Colonic mucosa (tissue), 4 donors: ENCODE results near the gene LRRK2. TPM values are rescaled to one million over a fixed set of nuclear protein-coding genes. Genes with fewer than 3 reads are reported as not detected.
"Not testable (repeated sequence)": the region's sequence is repeated elsewhere in the genome, so short reads cannot be mapped to it uniquely, and the experiment has no call there.

Experiments used
- DNase-seq: peaks from one replicate; pipeline ENCODE4 v3.0.0-alpha.2; 2020
- H3K27ac ChIP-seq: fragments of 200-600 bp; one replicate; pipeline ENCODE4 v1.8.0; 2021
- H3K27me3 ChIP-seq: fragments of 200-600 bp; one replicate; pipeline ENCODE4 v1.8.0; 2021
- H3K36me3 ChIP-seq: fragments of 200-600 bp; one replicate; pipeline ENCODE4 v1.8.0; 2021
- H3K4me1 ChIP-seq: fragments of 200-600 bp; one replicate; pipeline ENCODE4 v1.8.0; 2021; ENCODE audit warnings: mild to moderate bottlenecking
- H3K4me3 ChIP-seq: fragments of 200-600 bp; one replicate; pipeline ENCODE4 v1.8.0; 2021
- H3K9ac ChIP-seq, 2 donors: one replicate each; pipeline ENCODE4 v1.7.0; 2013; ENCODE audit warnings: control low read depth in 2 of 2, low read depth in 2 of 2, low read length in 2 of 2
- H3K9me3 ChIP-seq: fragments of 200-600 bp; one replicate; pipeline ENCODE4 v1.8.0; 2021
- intact Hi-C: fragments of 100-400 bp; cut with DNase I; formaldehyde crosslinking; loops from one replicate; pipeline ENCODE4 v1.14.1; 2022
- total RNA-seq, 2 donors: library from RNA; stranded (reverse); fragmentation: NEBNext Ultra II Directional in 1 of 2; extraction: Animal tissue kit (Norgen Biotek cat#: 25700) in 1 of 2; gene quantifications; one replicate each; pipeline ENCODE4 v1.2.1, GENCODE V29; 2021
- TF ChIP-seq, protein P1 (sequence below): fragments of 200-600 bp; IDR thresholded peaks from one replicate; pipeline ENCODE4 v1.8.0; 2022; ENCODE audit warnings: antibody characterized with exemption, mild to moderate bottlenecking
- donor health status: healthy.
- donor health status: DM: no; HTN: no; CAD: no.
- donor health status: DM: no; HTN: no; CAD: no.

LRRK2 gene
- total RNA-seq, 2 donors from 2014 or later, result 1.7 to 4.1 TPM

DNA sequence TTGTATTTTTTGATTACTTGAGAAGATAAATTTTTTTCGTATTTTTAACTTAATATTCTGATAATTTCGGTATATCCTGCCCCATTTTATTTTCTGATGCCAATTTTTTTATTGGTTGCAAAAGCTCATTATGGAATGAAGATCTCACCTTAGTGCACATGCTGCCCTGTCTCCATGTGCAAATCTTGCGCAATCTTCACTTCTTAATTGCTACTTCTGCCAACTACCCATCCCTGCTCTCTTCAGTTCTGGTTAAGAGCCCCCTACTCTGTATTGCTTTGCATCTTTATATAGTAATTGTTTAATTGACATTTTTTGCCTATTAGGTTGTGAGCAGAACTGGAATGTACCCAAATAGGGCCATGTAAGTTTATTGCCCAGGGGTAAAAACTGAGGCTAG is 20.5 kb upstream of the LRRK2 start:
- no peaks in the 10 kb centered on the region for H3K9me3 ChIP-seq
- H3K27me3 ChIP-seq, result no peaks in the 10 kb centered on the region
- H3K9ac ChIP-seq, result no peak overlapping the region
- no peak for DNase-seq
- TF ChIP-seq, protein P1, sequence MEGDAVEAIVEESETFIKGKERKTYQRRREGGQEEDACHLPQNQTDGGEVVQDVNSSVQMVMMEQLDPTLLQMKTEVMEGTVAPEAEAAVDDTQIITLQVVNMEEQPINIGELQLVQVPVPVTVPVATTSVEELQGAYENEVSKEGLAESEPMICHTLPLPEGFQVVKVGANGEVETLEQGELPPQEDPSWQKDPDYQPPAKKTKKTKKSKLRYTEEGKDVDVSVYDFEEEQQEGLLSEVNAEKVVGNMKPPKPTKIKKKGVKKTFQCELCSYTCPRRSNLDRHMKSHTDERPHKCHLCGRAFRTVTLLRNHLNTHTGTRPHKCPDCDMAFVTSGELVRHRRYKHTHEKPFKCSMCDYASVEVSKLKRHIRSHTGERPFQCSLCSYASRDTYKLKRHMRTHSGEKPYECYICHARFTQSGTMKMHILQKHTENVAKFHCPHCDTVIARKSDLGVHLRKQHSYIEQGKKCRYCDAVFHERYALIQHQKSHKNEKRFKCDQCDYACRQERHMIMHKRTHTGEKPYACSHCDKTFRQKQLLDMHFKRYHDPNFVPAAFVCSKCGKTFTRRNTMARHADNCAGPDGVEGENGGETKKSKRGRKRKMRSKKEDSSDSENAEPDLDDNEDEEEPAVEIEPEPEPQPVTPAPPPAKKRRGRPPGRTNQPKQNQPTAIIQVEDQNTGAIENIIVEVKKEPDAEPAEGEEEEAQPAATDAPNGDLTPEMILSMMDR, result no peak
- no peaks in the 10 kb centered on the region for H3K4me1 ChIP-seq
- intact Hi-C loops, result no loop called here
- no peak overlapping the region for H3K4me3 ChIP-seq
- no peaks in the 10 kb centered on the region for H3K36me3 ChIP-seq
- no peak overlapping the region for H3K27ac ChIP-seq

DNA sequence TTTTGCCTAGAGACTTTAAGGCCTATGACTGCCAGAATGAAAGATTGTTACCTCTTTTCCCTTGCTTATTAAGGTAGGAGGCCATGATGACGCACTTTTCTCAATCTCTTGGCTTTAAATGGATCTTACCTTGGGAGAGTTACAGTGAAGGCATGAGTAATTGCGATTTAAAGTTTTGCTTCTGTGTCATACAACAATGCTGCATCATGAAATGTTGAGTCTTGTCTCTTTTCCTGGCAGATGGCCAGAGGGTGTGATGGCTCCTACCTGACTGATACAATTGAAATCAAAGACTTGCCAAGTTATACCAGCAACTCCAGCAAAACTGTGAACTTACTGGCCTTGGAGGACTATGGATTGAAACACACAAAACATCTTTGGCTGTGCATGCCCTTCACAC is 17.2 kb upstream of the LRRK2 start:
- TF ChIP-seq, protein P1, result no peak
- no peaks in the 10 kb centered on the region for H3K36me3 ChIP-seq
- H3K27me3 ChIP-seq, result no peaks in the 10 kb centered on the region
- no peak overlapping the region for H3K27ac ChIP-seq
- H3K4me3 ChIP-seq, result no peak overlapping the region
- no peaks in the 10 kb centered on the region for H3K4me1 ChIP-seq
- H3K9ac ChIP-seq, result no peak overlapping the region
- H3K9me3 ChIP-seq, result no peaks in the 10 kb centered on the region
- intact Hi-C loops, result no loop called here
- no peak for DNase-seq

DNA sequence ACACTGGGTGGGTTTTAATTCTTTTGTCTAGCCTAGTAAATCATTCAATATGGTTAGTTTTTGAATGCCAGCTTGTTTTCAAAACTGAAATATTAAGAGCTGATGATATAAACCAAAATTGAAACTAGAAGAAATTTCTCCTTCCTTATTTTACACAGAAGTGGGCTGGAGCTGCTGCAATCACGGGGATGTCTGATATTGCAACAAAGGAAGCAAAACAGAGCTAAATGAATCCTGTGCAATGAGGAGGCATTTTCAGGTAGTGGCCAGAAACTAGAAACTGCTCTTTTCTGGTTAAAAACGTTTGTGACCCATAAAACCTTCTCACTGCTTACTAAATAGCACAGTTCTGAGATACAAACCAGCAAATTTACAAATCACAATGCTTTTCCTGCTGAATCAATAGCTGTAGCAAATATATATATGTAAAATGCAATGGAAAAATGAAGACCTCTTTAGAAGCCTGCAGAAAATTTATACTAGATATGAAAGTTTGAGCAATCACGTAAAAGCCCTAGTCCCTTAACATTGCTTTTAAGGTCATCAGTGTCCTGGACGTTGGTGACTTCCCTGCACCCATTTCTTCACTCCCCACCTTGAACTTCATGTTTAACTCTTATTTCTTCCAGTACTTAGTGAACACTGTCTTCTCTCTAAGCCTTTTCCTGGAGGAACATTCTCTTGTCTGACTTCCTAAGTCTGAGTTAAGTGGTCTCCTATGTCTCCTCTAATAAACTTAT is 15.9 kb upstream of the LRRK2 start:
- TF ChIP-seq, protein P1, result no peak
- intact Hi-C loops, result no loop called here
- no peak for DNase-seq
- H3K27me3 ChIP-seq, result no peaks in the 10 kb centered on the region
- H3K9ac ChIP-seq, result no peak overlapping the region
- H3K4me1 ChIP-seq, result no peaks in the 10 kb centered on the region
- no peaks in the 10 kb centered on the region for H3K9me3 ChIP-seq
- H3K4me3 ChIP-seq, result no peak overlapping the region
- no peak overlapping the region for H3K27ac ChIP-seq
- H3K36me3 ChIP-seq, result no peaks in the 10 kb centered on the region

DNA sequence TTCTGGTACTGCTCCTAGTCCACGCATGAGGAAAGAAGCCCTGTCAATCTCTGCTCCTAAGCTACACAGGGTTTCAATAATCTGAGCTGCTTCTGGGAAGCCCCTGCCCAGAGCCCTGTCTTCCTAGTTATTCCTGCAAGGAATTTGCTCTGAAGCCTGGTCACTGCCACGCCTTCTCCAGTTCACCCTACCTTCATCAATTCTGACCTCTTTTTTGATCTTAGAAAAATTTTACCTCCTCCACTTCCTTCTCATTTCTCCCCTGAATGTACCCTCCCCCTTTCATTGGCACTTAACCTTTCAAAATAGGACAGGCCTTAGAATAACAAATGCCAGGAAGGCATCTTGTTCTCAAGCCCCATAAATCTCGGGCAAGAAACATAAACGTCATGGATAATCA is 14.9 kb upstream of the LRRK2 start:
- no peak overlapping the region for H3K27ac ChIP-seq
- H3K36me3 ChIP-seq, result no peaks in the 10 kb centered on the region
- H3K27me3 ChIP-seq, result no peaks in the 10 kb centered on the region
- no peaks in the 10 kb centered on the region for H3K9me3 ChIP-seq
- no peak overlapping the region for H3K4me3 ChIP-seq
- TF ChIP-seq, protein P1, result no peak
- no peak overlapping the region for H3K9ac ChIP-seq
- no peaks in the 10 kb centered on the region for H3K4me1 ChIP-seq
- intact Hi-C loops, result no loop called here
- DNase-seq, result no peak

DNA sequence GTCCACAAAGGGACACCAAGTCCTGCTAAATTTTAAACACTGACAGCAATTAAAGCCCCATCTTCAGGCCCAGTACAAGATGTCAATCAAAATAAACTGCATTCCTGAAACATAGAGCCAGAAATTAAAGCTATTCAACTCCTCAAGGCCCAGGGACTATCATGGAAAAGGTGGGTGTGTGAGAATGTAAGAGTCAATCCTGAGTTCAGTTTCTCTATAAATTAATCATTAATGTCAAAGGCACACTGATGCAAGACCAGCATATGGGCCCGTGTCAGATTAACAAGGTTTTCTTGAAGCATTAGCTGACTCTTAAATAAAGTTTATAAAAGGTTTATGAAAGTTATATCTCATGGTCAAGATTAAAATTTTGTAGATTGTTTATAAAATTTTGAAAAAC is 13.6 kb upstream of the LRRK2 start:
- intact Hi-C loops, H3K27ac ChIP-seq, H3K4me3 ChIP-seq, DNase-seq, H3K27me3 ChIP-seq, H3K36me3 ChIP-seq, H3K9ac ChIP-seq, H3K9me3 ChIP-seq, H3K4me1 ChIP-seq: not testable (repeated sequence)

DNA sequence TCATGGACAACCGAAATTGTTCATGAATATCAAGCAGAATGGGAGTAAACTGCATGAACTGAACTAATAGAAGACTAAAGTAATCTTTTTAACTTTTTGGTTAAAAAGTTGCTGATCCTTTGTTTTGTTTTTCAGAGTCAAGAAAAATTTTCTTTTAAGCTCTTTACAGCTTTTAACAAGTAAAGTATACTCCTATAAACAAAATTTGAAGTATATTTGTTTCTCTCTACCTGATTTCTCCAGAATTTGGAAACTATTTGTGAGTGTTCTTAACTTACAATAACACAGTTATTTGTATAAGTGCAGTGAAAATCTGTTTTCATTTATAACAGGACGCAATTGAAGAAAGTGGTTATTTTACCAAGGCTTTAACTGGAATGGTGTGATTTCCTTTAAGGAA is 12.2 kb upstream of the LRRK2 start:
- no peaks in the 10 kb centered on the region for H3K27me3 ChIP-seq
- H3K4me1 ChIP-seq, result no peaks in the 10 kb centered on the region
- no peaks in the 10 kb centered on the region for H3K9me3 ChIP-seq
- TF ChIP-seq, protein P1, result no peak
- DNase-seq, result no peak
- H3K36me3 ChIP-seq, result no peaks in the 10 kb centered on the region
- intact Hi-C loops, result no loop called here
- no peak overlapping the region for H3K4me3 ChIP-seq
- no peak overlapping the region for H3K9ac ChIP-seq
- no peak overlapping the region for H3K27ac ChIP-seq
